HG02610 (cell line): ENCODE results near the gene LDAF1.
"Not testable (repeated sequence)": the region's sequence is repeated elsewhere in the genome, so short reads cannot be mapped to it uniquely, and the experiment has no call there.

Experiments
- ATAC-seq: cut with Tn5 transposase; IDR thresholded peaks from one replicate; pipeline ENCODE4 v1.9.1; 2021; ENCODE audit warnings: mild to moderate bottlenecking, moderate library complexity; ENCODE audit not compliant: unreplicated experiment

LDAF1 gene

DNA sequence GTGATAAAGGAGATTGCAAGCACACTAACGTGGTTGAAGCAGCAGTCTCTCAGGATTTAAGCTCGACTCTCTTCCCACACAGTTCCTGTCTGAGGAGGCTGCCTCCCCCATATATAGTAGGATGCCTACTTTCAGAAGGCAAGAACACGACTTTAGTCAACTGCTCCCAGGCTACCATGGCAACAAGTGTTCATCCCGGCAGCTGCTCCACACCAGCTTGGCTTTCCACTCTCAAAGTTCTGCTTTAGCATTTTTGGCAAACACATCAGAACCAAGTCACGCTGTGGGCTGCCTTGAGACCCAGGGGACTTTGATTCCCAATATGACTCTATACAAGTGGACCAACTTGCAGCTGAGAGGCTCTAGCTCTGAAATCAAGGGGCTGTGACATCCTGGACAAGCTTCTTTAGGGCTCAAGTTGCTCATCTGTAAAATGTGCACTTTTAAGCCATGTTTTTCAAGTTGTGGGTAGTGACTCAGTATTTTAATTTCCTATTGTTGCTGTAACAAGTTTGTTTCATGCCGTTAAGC lies 36.4 kb downstream of the LDAF1 start:
- no peak for ATAC-seq

- ATAC-seq: not testable (repeated sequence)
Measured at GRCh38 chr16:21195330-21195729, 36.9 kb downstream of the LDAF1 start.

DNA sequence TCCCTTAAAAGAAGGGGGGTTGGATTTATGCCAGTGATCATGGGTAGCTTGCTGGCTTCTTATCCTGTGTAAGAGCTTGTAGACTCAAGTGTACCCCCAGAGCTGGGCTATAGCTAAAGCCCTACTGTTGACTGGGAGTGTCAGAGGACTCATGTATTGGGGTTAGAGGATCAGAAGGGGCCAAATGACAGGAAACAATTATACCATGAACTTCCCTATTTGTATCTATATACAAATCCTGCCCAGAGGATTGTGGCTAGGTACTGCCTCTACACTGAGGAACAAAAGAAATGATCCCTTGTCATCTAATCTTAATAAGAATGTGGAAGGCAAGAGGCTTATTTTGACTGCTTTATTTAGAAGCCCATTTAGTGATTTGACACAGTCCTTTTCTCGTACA lies 38.6 kb downstream of the LDAF1 start:
- no peak for ATAC-seq

DNA sequence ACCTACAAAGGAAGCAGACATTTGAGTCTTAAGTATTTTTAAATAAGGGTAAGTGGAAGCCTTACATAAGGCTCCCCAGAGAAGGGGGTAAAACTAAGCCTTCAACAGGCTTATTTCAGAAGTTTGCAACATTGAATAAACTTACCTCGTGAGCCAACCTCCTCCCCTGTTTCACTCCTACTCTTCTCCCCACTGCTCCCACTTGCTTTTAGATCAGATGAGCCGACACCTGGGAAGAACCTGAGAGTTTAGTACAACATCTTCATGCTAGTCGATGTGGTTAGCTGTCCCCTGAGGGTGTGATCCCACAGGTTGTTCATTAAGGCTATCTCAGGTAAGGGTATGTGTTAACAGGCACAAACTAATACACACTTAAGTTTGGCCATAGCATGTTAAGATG lies 39.1 kb downstream of the LDAF1 start:
- ATAC-seq: no peak

GRCh38 chr16:21199607-21200218 lies 41.2 kb downstream of the LDAF1 start:
- no peak for ATAC-seq

DNA sequence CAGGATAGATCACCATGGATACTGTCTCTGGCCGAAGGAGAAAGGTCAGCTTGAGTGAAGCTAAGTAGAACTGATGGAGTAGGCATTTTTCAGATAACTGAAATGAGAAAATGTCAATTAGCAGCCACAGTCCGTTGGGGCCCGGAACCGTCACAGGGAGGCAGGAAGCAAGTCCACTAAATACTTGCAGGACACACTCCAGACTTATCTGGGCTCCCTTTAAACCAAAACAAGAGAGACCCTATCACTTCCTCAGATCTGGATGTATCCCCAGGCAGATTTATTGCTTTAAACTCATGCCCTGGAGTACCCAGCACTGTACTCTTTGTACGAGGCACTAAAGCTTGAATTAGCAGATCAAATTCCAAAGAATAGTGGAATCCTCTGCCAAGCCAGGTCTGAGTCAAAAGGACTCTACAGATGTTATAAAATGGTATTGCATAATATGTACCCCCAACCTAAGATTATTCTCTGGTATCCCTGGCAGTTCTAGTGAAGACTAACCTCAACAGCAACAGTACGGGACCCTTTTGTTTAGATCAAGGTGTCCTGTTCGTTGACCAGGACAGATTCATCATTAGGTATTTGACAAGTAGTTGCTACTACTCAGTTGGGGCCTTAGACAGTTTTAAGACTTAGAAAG lies 44.8 kb downstream of the LDAF1 start:
- ATAC-seq: no peak

DNA sequence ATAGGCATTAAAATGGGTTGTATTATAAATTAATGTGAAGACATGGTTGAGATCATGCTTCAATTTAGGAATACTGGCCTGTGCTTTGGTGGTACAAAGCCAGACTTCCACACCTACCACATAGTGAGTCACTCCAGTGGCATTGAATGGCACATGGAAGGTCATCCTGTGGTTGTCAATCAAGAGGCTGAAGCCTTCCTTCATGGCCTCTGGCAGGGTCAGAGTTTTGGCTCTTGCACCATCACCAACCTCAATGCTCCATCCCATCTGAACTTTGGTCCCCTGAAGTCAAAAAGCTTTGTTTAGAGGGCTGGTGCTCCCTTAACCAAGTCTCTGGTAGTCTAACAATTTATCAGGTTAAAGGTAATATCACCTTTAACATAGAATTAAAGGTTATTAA lies 46.8 kb downstream of the LDAF1 start:
- ATAC-seq: no peak

- ATAC-seq: no peak
Measured at GRCh38 chr16:21206550-21206949, 48.1 kb downstream of the LDAF1 start.

DNA sequence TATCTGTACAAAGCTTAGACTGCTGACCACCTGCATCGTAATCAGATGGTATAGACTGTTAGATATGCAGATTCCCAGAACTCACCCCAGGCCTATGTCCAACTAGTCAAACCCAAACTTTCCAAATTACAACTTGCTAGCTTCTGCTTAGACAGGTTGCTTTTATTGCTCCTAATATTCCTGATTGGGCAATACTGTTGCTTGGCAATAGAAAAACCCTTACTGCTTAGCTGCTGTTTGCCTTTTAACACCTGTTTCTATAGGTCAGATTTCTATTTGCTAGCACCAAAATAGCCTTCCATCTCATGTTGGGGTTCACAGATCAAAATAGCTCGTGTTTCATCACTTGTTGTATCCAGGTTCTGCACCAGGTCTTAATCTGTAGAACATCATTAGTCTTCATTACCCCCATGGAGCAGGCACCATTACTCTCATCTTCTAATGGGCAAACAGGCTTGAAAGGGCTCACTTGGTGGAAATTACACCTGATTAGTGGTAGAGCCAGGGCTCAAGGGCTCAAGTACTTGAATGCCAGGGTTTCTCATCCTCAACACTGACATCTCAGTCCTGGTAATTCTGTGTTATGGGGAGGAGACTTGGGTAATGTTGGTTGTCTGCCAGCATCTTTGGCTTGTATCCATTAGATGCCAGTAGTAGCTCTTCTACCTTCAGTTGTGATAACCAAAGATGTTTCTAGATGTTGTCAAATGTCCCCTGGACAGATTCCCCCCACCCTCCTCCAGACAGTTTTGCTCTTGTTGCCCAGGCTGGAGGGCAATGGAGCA lies 50.2 kb downstream of the LDAF1 start:
- no peak for ATAC-seq

GRCh38 chr16:21211486-21211885 lies 53.0 kb downstream of the LDAF1 start, which contains the start of gene ZP2:
ZP2 (minus strand) TSS chr16:21211574; CDS start chr16:21211547, 27 bp downstream.
- no peak for ATAC-seq

- no peak for ATAC-seq
Measured at GRCh38 chr16:21214086-21214485, 55.6 kb downstream of the LDAF1 start.

GRCh38 chr16:21217121-21217520 lies 58.6 kb downstream of the LDAF1 start:
- ATAC-seq: no peak

GRCh38 chr16:21218153-21218552 lies 59.7 kb downstream of the LDAF1 start:
- no peak for ATAC-seq

DNA sequence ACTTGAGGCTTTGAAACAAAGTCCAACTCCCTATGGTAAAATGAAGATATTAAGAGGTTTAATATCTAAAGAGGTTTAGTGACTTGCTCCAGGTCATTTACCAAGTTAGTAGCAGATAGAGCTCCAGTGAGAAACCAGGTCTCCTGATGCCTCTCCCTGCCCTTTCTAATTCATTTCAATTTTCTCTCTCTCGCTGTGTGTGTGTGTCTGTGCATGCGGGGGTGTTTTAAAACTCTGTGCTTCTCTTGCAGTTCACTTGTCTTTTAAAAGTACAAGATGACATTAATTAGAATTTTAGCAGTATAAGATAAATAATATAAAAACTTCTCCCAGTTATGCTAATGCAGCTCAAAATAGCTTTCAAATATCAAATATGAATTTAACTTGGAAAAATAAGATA lies 61.1 kb downstream of the LDAF1 start:
- ATAC-seq: no peak

- no peak for ATAC-seq
Measured at GRCh38 chr16:21222495-21223337, 64.2 kb downstream of the LDAF1 start.

- ATAC-seq: no peak
Measured at GRCh38 chr16:21223787-21224186, 65.3 kb downstream of the LDAF1 start.

- ATAC-seq: no peak
Measured at GRCh38 chr16:21224800-21225199, 66.3 kb downstream of the LDAF1 start.

DNA sequence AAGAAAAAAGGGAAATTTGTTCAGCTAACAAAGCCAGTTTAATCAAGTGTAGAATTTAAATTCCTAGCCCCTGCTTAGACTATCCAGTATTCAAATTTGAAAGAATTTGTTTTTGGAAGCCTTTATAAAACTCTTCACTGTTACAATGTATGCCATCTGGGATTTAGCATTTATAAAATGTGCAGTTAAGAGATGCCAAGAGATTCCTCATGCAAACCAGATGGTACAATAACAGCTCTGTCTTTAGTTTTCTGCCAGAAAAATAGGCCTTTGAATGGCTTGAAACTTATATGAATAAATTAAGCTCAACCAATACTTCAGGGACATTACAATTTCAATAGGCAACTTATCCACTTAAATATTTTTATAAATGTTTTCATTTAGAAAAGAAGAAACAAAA lies 68.3 kb downstream of the LDAF1 start:
- ATAC-seq: no peak

DNA sequence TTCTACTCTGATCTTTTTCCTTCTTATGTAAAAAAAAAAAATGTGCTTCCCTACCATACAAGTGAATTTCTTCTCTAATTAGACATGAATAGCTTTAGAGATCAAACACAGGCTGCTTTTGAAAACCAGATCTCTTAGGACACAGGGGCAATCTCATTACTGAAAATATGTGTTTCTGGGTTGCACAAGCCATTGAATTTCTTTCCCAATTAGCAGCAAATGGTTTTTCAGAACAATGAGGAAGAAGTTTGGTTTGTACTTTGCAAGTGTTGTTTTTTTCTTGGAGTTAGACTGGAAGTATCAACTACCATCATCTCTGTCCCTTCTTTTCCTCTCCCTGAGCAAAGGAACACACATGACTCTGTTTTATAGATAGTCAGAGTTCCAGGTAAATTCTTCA lies 69.4 kb downstream of the LDAF1 start:
- ATAC-seq: no peak

- ATAC-seq: no peak
Measured at GRCh38 chr16:21228361-21228872, 69.9 kb downstream of the LDAF1 start.
